Stromal cell of bone marrow (primary cell): ENCODE measurements around the gene SEC24D.

Source experiments
- DNase-seq: peaks from one replicate; pipeline ENCODE4 v3.0.0-alpha.2; 2012; ENCODE audit warnings: low read depth

Gene SEC24D

DNA sequence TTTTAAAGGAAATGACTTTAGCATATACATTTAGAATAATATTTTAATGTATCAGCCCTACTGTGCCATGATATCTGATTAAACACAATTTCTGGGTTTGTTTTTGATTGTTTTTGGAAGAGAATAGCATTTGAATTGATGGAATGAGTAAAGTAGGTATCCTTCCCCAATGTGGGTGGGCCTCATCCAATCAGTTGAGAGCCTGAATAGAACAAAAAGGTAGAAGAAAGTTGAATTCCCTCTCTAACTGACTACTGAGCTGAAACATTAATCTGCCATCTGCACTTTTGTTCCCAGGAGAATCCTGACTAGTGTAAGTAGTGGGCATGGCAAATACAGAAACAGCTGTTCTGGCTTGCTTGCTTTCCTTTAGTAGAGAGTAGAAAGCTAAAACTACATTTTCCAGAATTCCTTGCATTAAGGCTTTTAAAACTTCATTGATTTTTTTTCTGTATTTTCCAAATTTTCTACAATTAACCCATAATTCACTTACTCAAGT is 9.7 kb upstream of the SEC24D start:
- DNase-seq, result no peak

DNA sequence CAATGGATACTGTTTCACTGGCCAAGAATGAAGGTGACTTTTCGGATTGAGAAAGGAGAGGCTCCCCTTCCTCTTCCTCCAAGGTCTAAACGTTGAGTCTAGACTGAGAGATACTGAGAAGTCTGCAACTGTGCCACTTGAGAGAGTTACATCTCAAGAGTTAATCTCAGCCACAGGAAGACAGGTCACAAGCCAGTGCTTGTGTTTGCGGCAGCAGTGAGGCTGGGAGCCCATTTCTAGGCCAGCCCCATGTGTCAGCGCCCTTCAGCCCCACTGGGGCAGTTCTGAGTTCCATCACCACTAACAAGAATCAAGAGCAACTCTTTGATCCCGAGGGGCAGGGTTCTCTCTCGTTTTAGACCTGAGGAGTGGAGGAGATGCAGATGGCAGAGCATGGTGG is 7.3 kb upstream of the SEC24D start:
- no peak for DNase-seq

DNA sequence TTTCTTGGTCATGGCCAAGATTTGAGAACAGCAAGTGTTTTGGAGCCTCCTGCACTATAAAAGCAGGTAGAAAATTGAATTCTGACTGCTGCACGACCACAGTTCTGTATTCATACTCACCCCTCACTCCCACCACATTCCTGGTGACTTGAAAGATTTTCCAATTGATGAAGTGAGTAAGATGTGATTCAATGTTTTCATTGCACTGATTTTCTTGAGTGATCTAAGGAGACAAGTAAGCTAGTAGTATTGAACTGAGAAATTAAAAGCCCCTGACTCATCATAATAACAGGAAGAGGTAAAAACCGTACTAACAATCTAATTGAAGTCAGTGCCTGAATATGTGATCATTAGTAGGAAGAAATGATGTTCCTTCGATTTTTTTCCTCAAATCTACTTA is 6.1 kb upstream of the SEC24D start:
- DNase-seq, result peak; percentile 77

DNA sequence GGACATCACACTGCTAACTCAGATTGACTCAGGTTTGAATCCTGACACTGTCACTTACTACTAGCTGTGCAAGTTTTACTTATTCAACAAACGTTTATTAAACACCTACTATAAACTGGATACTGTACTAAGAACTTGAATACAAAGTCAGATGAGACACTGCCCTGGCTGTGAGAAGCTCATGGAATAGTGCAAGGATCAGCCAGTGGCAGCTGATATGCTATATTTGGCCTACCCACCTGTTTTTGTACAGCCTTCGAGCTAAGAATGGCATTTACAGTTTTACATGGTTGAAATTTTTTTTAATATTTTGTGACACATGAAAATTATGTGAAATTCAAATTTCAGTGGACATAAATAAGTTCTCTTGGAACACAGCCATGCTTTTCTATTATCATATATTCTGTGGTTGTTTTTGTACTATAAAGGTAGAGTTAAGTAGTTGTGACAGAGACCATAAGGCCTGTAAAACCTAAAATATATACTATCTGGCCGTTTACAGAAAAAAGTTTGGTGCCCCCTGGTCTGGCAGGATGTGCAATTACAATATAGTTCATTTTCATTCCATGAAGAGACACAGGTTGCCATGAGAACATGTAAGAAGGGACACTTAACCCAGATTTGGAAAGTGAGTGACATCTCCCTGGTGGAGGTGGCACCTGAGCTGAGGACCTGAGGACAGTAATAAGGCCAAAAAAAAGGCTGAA is 3.4 kb upstream of the SEC24D start:
- DNase-seq, result no peak

DNA sequence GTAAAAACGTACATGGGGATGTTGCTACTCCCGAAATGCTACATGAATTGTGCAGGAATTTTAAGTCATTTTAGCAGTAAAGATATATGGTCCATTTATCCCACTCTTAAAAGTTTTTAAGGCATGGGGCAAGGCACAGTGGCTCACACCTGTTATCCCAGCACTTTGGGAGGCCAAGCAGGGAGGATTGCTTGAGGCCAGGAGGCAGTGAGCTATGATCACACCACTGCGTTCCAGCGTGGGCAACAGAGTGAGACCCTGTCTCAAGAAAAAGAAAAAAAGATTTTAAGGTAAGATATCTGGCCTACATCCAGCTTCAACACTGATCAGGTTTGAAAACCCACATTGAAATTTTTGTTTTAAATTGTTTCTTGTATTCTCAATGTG is 1.2 kb upstream of the SEC24D start:
- no peak for DNase-seq

DNA sequence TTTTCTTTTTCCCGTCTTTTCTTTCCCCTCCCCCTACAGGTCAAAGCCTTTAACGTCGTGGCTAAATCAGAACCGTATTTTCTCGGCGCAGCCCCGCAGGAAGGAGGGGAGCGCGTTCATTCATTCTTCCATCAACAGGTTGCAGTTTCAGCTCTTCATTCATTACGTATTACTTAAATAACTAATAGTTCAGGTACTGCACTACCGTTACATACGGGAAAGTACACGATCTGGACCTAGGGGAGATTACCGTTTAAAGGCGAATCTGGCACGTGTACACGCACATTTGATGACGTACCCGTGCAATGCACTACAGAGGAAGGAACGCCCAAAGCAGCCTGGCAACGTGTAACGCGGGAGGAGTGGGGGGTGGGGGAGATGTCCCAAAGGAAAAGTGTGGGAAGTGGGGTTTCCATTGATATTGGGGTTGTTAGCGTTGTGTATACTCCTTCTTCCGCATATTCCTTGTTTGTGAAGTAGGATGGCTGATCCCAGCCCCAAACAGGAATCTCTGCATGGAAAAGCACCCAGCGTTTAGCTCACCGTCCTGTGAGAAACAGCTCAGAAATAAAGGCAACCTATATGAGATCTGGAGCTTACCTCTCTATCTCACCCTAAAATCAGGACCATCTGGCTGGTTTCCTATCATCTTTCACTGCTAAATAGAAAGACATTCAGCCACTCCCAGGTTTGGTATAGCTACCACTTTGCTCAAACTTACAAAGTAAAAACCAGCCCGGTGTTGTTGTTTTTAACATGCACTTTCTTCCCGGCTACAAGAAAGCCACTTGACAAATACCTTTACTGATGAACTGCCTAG is 585 bp upstream of the SEC24D start:
- DNase-seq, result peak; percentile 51

DNA sequence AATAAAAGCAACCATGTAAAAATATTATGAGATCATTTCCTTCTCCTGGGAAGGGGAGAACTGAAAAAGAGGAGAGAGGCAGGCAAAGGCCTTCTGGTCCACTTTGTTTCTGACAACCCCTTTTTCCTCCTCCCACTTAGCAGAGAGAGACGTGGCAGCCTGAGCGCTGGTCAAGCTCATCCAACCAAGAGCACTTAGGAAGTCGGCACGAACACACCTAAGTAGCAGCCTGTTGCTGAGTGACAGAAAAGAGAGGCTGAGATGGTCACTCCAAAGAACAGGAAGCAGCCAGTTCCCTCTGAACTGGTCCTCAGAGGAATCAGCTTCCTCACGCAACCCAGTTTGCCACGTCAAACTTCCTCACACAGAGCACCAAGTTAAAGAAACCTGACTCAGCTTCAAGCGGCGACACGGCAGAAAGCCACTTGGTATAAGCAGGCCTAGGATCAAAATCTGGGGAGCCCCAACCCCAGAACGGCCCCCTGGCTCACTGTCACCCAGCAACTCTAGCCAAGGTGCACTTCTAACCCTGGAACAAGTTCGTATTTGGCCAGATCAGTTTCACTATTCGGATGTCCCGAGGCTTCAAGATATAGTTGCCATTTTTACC is 861 bp downstream of the SEC24D start:
- DNase-seq, result peak; percentile 89

DNA sequence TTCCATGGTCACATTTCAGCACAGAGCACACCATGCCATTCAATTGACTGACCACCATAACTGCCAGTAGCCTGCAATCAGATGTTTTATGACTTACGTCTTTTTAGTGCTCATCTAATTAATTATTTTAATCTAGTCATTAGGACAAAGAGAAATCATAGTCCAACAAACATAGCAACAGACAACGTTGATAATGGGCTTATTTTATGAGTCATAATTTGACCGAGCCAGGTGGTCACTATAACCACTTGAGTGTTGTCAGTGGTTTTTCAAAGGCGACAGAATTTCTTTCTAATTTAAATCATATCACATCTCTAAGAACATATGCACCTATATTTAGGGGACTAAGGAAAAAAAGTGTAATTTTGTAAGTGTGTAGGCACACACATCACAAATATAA is 1.9 kb downstream of the SEC24D start:
- DNase-seq, result no peak

DNA sequence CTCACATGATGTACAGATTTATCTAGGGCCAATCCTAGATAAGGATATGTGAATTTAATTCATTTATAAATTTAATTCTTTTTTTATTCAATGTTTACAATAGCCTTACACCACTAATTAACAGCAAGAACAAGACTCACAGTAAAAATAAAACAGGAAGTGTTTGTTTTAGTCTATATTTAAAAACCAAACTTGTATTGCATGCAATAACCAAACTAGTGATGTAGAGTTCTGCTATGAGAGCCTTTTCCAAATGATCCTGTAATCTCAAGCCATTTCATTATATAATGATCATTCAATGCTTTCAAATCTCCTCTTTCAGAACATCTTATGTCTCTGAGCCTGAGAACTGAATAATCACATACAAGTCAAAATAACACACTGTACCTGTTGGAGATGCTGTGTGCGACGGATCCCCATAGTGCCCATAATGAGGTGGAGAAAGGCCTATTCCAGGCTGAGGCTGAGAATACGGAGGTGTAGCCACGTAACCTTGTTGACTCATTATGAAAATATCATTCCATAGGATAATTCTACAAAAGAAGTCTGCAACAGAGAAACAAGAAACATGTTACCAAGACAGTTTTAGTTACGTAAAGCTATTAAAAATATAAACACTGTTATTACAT is 2.6 kb downstream of the SEC24D start:
- no peak for DNase-seq

DNA sequence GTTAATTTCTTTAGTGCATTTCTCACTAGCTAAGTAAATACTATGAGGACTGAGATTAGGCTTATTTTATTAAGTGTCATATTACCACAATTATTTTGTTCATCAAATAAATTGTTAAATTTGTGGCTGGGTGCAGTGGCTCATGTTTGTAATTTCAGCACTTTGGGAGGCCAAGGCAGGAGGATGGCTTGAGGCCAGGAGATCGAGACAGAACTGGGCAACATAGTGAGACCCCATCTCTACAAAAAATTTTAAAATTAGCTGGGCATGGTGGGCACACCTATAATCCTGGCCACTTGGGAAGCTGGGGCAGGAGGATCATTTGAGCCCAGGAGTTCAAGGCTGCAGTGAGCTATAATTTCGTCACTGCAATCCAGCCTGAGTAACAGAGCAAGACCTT is 6.8 kb downstream of the SEC24D start:
- DNase-seq, result no peak

DNA sequence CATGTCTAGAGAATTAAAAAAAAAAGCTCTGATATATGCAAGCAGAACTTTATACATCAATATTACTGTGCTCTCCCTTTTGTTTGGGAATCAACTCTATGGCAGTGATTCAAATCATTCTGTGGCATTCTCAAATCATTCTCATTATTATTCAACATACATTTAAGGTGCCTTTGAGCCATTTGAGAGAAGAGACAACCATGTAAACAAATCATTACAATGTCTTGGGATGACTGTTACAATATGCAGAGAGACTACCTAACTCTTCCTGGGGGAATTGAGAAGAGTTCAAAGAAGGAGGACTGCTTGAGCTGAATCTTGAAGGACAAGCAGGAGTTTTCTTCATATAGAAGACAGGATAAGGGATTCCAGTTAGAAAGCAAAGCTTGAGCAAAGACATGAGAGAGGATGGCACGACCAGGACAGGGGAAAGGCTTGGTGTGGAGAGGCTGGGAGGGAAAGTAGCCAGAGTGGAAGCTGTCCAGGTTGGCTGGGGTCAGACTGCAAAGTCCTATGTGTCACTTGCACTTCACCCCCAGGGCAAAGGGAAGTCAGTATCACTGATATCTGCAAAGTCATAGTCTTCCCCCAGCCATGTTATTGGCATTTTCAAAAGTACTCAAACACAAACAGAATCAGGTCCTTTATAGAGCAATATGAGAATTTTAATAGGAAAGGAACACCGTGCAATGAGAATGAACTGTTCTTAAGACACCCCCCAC is 9.0 kb downstream of the SEC24D start:
- DNase-seq, result no peak

DNA sequence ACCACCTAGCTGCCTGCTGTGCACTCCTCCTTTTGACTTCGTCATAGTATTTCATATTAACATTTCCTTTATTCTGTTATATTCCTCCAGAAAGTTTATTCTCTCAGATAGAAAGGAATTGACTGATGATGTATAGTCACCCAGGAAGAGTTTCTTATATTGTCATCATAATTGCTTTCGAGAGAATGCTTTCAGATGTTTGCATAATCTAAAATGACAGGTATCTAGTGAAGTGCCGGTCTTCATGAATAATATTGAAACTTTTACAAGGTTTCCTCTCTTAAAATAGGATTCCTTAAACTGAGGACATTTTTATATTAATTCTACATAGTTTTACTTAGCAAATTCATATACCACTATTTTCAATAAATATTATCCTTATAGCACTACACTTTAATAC is 10.1 kb downstream of the SEC24D start:
- no peak for DNase-seq

DNA sequence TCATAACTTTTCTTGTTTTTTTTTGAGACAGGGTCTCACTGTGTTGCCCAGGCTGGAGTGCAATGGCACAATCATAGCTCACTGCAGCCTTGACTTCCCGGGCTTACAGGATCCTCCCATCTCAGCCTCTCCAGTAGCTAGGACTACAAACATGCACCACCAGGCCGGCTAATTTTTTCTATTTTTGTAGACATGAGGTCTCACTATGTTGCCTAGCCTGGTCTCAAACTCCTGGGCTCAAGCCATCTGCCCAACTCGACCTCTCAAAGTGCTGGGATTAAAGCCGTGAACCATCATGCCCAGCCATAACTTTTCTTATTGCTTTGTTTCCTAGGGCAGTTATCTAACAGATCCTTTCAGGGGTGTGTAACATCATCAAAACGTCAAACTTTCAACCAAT is 11.8 kb downstream of the SEC24D start:
- no peak for DNase-seq

DNA sequence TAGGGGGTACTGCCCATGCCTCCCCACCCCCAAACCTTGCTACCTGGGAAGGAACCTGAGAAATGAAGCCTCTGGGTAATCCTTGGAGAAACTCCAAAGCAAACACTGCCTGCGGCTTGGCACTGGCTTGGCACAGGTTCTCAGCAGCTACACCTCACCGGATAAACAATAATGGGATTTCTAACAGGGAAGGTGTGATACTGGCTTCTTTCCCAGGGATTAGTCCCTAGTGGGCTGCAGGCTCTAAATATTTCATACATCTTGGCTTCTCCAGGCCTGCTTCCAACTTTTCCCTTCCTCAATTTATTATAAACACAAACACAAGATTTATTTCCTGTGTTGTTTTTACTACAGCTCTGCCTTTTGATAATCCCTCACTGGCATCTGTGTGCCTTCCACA is 12.5 kb downstream of the SEC24D start:
- no peak for DNase-seq

DNA sequence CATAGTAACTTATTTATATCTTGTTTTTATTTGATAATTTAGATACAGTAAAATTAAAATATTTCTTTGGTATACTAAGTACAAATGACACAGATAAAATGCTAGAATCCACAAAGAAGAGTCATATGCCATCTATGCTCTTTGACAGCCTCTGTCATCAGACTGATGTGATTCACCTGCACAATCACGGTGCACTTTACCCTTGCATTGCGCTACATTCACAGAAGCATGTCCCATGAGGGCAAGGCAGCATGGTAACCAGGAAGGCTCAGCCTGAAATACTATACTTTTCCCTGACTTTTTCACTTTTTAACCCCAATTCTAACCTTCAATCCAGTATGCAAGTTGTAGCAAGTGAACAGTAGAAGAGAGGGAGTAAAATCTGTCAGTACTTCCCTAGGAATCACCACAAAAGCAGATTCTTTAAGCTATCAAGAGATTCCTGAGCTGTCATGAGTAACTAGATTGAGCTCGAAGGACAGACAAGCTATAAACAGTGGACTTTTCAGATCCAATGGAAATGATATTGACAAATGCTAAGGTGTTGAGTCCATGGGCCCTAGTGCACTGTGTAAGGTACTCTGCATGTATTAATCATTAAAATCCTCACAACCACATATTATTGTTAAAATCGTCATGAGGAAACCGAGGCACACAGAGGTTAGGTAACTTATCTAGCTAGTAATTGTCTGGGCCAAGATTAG is 14.2 kb downstream of the SEC24D start:
- DNase-seq, result no peak

DNA sequence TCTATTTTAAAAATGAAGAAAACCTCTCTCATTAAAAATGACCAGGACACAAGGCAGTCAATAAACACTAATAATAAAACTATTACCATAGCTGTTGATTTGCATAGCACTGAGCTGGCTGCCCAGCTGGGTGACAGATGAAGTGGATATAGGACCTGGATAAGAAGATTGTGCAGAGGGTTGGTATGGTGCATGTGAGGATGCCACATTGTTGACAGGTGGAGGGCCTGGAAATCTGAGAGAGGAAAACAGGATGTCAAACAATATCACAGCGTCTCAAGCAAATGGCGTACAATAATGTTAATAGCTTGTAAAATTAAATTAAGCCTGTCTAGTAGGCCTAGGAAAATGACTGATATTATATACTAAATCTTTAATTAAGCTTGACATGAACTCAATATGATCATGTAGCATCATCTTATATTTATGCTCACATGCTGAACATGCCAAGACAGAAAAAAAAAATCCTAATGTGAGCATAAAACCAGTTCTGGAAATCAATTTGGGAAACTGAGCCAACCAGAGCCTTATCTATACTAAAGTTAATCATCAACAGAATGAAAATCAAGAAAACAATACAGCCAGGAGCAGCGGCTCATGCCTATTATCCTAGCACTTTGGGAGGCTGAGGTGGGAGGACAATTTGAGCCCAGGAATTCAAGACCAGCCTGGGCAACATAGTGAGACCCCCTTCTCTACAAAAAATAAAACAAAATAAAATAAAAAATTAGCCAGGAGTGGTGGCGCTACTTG is 18.6 kb downstream of the SEC24D start:
- DNase-seq, result no peak

DNA sequence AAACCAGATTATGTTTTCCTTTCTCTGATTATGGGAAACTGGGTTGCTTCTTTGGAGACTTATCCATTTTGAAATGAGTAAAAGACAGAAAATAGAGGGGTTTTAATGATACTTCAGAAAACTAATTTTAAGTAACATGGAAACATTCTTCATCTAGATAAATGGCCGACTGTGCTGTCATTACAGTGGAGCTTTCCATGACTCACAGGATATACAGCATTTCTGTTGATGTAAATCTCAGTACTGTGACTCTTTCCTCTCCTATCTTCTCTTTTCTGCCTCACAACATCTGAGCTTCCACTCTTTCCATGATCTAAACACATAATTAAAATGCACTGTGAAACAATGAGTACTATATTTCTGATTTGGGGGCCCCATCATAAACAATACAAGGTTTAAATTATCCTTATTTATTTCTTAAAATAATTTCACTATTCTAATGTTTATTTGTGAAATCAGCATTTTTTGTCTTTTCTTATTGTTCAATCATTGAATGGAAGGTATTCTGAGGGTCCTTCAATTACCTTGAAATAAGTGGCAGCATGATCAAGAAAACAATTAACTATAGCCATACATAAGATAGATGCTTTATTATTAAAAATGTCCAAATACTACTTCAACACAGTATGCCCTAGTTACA is 19.3 kb downstream of the SEC24D start:
- no peak for DNase-seq

DNA sequence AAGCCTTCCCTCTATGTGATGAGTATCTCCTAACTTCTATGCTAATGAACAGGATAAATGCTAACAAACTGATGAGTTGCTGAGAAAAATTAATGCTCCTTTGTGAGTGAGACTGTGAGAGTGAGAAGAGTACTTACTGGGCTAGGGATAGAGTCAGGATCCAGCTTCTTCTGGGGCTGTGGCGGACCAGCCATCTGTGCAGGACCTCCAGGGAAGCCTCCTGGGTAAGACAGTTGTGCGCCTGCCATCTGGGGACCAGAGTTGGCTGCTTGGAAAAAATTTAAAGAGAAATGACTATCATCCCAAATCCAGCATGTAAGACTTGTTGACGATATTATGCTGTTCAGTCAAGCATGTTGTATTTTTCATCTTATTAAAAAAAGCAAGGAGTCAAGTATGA is 21.0 kb downstream of the SEC24D start:
- no peak for DNase-seq

DNA sequence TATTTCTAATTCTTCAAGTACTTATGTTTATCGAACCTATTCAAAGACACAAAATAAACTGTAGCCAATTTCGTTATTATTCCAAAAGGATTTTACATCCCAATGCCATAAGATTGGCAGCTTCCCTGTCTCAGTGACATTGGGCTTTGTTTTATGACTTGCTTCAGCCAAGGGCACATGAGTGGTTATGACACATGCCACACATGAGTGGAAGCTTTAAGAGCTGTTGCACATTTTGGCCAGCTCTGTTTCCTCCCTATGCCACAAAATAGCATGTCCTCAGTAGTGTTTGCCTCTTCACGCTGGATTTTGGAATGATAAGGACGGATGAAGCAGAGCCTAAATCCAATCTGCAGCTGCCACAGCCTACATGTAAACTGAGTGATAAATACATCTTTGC is 21.9 kb downstream of the SEC24D start:
- no peak for DNase-seq

DNA sequence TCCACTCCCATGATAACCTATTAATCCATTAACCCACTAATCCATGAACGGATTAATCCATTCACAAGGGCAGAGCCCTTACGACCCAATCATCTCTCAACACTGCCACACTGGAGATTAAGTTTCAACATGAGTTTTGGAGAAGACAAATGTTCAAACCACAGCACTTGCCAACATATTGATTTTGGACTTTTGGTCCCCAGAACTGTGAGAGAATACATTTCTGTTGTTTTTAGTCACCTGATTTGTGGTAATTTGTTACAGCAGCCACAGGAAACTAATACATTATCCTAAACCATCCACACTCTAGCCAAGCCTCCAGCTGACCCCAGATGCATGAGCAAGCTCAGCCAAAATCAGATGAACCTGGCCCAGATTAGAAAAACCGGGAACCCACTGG is 22.4 kb downstream of the SEC24D start:
- DNase-seq, result no peak
